ENCODE results near the gene MDH2.
"Not testable (repeated sequence)": the region's sequence is repeated elsewhere in the genome, so short reads cannot be mapped to it uniquely, and the experiment has no call there.

The MDH2 gene

GRCh38 chr7:76047811-76048667 lies at the start of gene MDH2, which contains the start of gene STYXL1:
Gene MDH2, plus strand, starts transcription at chr7:76048106. Its CDS starts 55 bp downstream, at chr7:76048161.
Gene STYXL1, minus strand, starts transcription at chr7:76048000. Its CDS starts 17,477 bp downstream, at chr7:76030523.
- peak; percentile 82 for DNase-seq

- no peak for DNase-seq
These were observed 47.3 kb upstream of the MDH2 start for GRCh38 chr7:76000566-76000965.

- DNase-seq, result no peak
These were observed 45.8 kb upstream of the MDH2 start for GRCh38 chr7:76002139-76002538.

GRCh38 chr7:76002822-76003221 lies 45.1 kb upstream of the MDH2 start:
- no peak for DNase-seq

- no peak for DNase-seq
These were observed 44.6 kb upstream of the MDH2 start for GRCh38 chr7:76003351-76003750.

- not testable (repeated sequence) for DNase-seq
These were observed 42.9 kb upstream of the MDH2 start for GRCh38 chr7:76005004-76005403.

GRCh38 chr7:76008156-76008687 lies 39.7 kb upstream of the MDH2 start:
- DNase-seq, result no peak

- no peak for DNase-seq
These were observed 38.0 kb upstream of the MDH2 start for GRCh38 chr7:76009672-76010600.

- no peak for DNase-seq
These were observed 36.5 kb upstream of the MDH2 start for GRCh38 chr7:76011442-76011861.

GRCh38 chr7:76016191-76016947 lies 31.5 kb upstream of the MDH2 start:
- no peak for DNase-seq

- not testable (repeated sequence) for DNase-seq
These were observed 29.4 kb upstream of the MDH2 start for GRCh38 chr7:76018520-76018919.

GRCh38 chr7:76020031-76020714 lies 27.7 kb upstream of the MDH2 start:
- no peak for DNase-seq

- DNase-seq, result no peak
These were observed 25.7 kb upstream of the MDH2 start for GRCh38 chr7:76022026-76022780.

- DNase-seq, result no peak
These were observed 24.9 kb upstream of the MDH2 start for GRCh38 chr7:76023002-76023401.

- DNase-seq, result not testable (repeated sequence)
These were observed 18.2 kb upstream of the MDH2 start for GRCh38 chr7:76029682-76030081.

GRCh38 chr7:76031964-76032363 lies 15.9 kb upstream of the MDH2 start:
- no peak for DNase-seq

- DNase-seq, result no peak
These were observed 10.6 kb upstream of the MDH2 start for GRCh38 chr7:76037310-76037709.

- no peak for DNase-seq
These were observed 7.8 kb upstream of the MDH2 start for GRCh38 chr7:76040126-76040525.

GRCh38 chr7:76044375-76044865 lies 3.5 kb upstream of the MDH2 start:
- no peak for DNase-seq

GRCh38 chr7:76047305-76047810 lies 548 bp upstream of the MDH2 start:
- DNase-seq, result no peak

GRCh38 chr7:76048668-76048988 lies 722 bp downstream of the MDH2 start:
- DNase-seq, result no peak

All from GOT3 (cell line).